Activated CD4-positive, alpha-beta T cell treated with anti-CD3 and anti-CD28 coated beads for 24 hours (primary cell): ENCODE measurements around the gene NRG4.
"Not testable (repeated sequence)": the region's sequence is repeated elsewhere in the genome, so short reads cannot be mapped to it uniquely, and the experiment has no call there.

ENCODE experiments used
- DNase-seq, 2 donors: peaks; one replicate each; pipeline ENCODE4 v3.0.0-alpha.2; 2020; ENCODE audit warnings: low read depth in 2 of 2

NRG4 gene

GRCh38 chr15:76011627-76012551, at the start of gene NRG4:
Gene NRG4, minus strand, starts transcription at chr15:76012424. Its CDS starts 1,194 bp downstream, at chr15:76011230.
- no peak for DNase-seq

DNA sequence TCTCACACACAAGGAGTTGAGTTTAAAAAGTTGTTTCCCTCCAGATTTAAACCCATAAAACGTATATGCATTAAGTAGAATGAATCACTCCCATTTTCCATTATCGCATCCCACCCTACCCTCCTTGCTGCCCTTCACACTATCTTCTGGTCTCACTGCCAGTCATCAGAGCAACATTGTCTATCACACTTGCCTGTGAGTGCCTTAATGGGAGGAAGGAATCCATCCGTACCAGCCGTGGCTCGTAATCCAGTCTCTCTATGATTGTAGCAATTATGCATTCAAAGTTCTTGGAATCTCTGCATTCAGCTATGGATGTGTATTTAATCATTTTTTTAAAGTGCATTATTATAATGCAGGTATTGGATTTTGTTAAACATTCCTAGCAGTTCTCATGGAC, 49.5 kb upstream of the NRG4 start:
- no peak for DNase-seq

DNA sequence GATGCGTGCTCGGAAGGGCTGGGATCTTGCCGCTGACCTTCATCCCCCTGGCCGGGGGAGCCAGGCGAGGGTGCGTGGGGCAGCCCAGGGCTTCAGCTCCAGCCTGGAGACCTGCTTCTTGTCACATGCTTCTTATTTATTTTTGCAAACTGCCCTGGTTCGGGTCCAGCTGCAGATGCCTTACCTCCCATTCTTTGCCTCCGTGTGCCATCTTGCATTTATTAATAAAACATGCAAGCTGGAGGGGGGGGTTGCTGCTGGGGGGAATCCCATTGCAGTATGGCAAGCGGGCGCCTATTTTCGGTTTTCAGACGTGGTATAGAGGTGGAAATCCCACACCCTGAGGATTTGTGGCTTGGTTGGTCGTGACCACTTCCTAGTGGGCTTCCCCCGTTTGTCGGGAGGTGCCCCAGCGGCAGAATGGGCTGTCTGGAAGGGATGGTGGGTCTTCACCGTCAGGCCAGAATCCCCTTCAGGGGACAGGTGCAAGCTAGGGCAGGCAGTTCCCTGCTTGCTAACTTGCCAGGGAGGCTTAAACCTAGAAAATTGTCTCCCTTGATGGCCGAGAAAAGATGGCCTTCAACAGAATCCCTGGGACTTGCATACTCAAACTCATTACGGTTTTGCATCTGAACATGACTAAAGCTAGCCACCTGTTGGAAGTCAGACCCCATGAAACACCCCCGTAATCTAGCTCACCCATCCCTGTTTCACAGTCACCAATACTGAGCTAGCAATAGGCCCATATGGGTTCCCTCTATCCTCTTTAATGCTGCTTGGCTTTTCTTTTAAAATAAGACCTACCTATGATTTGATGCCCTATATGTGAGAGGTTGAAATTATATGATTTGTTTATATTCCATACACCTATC, 48.1 kb upstream of the NRG4 start:
- peak in 1 of 2 donors; percentile 10 for DNase-seq

GRCh38 chr15:76059320-76060117, 47.3 kb upstream of the NRG4 start, which contains the start of gene TMEM266:
Gene TMEM266, plus strand, starts transcription at chr15:76059985. Its CDS starts 74,279 bp downstream, at chr15:76134264.
- peak in 1 of 2 donors; percentile 10 for DNase-seq

DNA sequence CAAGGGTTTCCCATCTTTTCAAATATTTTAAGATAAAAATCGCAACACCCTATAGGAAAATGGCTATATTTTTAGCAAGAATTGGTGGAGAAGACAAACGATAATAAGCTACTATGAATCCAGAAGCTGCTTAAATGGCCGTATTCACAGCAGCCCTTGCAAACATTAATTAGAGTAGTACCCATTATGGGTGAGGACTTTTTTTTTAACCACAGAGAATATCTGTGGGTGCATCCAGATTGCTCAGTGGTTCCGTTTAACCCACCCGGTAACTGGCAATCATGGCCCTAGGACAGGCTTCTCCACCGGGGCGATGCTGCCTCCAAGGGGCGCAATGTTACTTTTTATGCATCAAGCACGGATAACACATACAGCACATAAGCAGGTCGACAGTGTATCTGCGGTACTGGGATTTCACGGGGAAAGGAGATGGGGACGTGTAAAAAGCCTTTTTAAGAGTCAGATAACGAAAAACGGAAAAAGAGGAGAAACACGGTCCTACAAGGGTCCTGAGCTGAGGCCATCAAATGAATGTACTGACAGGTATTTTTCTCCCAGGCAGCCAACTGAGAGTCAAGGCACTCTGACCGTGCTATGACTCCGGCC, 46.6 kb upstream of the NRG4 start:
- DNase-seq = peak in 1 of 2 donors; percentile 18

- DNase-seq = peak in 1 of 2 donors; percentile 22
Observed at GRCh38 chr15:76057332-76058000, 45.2 kb upstream of the NRG4 start.

GRCh38 chr15:76056931-76057330, 44.7 kb upstream of the NRG4 start:
- DNase-seq = no peak

DNA sequence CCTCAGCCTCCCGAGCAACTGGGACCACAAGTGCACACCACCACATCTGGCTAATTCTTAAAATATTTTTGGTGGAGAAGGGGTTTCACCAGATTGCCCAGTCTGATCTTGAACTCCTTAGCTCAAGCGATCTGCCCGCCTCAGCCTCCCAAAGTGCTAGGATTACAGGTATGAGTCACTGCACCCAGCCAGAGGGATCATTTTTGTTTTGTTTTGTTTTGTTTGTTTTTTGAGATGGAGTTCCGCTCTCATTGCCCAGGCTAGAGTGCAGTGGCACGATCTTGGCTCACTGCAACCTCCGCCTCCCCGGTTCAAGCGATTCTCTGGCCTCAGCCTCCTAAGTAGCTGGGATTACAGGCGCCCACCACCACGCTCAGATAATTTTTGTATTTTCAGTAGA, 42.0 kb upstream of the NRG4 start:
- DNase-seq = not testable (repeated sequence)

GRCh38 chr15:76038512-76038911, 26.3 kb upstream of the NRG4 start:
- no peak for DNase-seq

DNA sequence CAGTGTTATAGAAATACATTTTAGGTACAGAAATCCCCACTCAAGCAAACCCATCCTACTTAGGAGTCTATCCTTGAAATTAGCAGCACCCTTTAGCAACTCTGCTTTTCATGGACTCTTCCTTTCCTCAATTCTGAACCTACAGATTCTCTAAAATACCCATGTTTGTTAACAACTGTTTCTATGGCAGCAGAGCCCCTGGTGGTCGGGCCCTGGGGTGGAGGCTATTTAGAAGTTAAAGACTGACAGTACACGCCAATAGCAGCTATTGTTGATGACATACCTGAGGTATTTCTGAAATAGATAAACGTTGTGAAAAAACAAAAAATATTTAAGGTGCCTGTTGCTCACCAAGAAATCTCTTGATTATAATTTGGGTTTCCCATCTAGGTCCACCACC, 23.4 kb upstream of the NRG4 start:
- no peak for DNase-seq

- no peak for DNase-seq
Observed at GRCh38 chr15:76034111-76034510, 21.9 kb upstream of the NRG4 start.

DNA sequence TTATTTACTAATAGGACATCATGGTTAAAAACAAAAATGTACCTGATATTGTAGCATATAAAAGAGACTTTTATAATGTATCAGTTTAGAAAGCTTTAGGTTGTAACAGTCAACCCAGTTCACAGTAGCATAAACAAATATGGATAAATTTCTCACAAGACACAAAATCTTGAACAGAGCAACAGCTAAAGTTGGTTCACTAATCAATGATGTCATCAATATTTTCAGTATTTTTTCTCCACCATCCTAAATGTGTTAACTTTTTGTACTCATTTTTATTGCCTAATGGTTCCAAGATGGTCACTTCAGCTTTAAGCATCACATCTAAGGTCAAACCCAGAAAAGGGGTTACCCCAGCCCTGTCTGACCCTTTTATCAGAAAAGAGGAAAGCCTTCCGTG, 21.2 kb upstream of the NRG4 start:
- DNase-seq = no peak

DNA sequence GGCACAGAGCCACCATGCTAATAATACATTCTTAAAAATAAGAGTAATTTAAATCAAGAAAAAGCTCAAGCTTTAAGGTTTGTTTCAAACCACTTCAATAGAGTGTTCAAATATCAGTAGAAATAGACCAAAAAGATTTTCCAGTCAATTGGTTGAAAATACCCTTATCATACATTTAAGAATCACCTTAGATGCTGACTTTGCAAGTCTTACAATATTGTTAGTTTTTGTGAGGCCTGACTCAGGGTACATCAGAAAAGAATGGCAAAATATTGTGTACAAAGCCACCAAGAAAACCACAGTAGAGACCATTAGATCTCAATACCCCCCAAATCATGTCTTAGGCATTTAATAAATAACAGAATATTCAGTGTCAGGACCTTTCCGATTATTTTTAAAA, 19.8 kb upstream of the NRG4 start:
- no peak for DNase-seq

GRCh38 chr15:76024021-76024768, 12.0 kb upstream of the NRG4 start:
- no peak for DNase-seq

DNA sequence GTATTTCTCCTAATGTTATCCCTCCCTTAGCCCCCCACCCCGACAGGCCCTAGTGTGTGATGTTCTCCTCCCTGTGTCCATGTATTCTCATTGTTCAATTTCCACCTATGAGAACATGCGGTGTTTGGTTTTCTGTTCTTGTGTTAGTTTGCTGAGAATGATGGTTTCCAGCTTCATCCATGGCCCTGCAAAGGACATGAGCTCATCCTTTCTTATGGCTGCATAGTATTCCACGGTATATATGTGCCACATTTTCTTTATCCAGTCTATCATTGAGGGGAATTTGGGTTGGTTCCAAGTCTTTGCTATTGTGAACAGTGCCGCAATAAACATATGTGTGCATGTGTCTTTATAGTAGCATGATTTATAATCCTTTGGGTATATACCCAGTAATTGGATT, 1.2 kb upstream of the NRG4 start:
- DNase-seq = not testable (repeated sequence)

GRCh38 chr15:76010613-76011012, 1.6 kb downstream of the NRG4 start:
- no peak for DNase-seq

DNA sequence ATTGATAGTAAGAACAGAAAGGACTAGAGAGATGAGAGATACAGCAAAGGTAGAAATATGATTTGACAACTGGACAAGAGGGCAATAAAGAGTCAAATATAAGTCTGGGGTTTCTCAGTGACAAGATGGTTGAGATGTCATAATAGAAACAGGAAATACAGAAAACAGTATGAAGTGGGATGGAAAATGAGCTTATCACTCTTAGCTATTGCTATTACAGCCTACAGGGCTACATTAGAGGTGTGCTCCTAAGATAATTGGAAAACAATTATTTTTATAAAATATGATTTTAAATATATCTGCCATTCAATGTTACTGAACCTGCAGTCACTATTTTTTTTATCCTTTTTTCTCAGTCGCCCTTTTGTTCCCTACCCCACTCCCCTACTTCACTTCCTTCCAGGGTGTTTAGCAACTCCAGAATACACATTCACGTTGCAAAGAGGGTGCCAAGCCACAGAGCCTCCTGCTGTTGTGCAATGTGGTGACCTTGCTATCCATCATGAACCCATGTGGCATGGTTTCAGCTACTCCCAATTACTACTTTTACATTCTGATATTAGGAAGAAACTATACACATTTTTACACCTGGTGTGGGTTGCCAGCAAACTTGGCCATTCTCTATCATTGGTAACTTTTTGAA, 6.0 kb downstream of the NRG4 start:
- no peak for DNase-seq

GRCh38 chr15:76003364-76003763, 8.9 kb downstream of the NRG4 start:
- DNase-seq = no peak

DNA sequence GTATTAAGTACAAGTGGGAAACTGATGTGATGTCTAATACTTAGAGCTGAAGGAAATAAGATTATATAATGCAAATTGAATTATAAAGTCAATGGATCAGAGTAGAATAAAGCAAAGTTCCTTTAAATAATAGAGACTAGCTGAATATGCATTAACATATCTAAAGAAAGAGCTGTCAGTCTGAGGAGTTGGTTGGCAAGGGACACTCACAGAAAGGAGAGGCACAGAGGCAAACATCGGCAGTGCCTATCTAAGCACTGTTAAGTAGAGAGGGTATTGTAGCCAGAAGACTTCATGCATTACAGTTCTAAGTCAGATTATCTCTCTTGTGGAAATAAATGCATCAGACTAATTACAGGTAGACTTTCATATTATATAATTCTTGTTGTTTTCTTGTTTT, 16.6 kb downstream of the NRG4 start:
- no peak for DNase-seq
